ENCODE data around the gene PGF.

- TF ChIP-seq CTCF (IDR thresholded peaks at IDR 0.05; ENCODE audit: low read depth, low read length, missing input control) (no peak), RAD21 (IDR thresholded peaks at IDR 0.05) (no peak), TAF1 (conservative IDR thresholded peaks at IDR 0.05) (no peak), SP1 (IDR thresholded peaks at IDR 0.05) (no peak), YY1 (IDR thresholded peaks at IDR 0.05) (no peak), ZBTB33 (IDR thresholded peaks at IDR 0.05) (no peak), FOXA2 (IDR thresholded peaks at IDR 0.05) (no peak), ATF3 (IDR thresholded peaks at IDR 0.05) (no peak), JUND (IDR thresholded peaks at IDR 0.05) (no peak), MAX (IDR thresholded peaks at IDR 0.05) (no peak), HNF4A (conservative IDR thresholded peaks at IDR 0.05) (no peak), RXRA (IDR thresholded peaks at IDR 0.05) (no peak), EGR1 (IDR thresholded peaks at IDR 0.05; ENCODE audit: low read depth in 2 of 2) (no peak)
- TF ChIP-seq, protein P1, sequence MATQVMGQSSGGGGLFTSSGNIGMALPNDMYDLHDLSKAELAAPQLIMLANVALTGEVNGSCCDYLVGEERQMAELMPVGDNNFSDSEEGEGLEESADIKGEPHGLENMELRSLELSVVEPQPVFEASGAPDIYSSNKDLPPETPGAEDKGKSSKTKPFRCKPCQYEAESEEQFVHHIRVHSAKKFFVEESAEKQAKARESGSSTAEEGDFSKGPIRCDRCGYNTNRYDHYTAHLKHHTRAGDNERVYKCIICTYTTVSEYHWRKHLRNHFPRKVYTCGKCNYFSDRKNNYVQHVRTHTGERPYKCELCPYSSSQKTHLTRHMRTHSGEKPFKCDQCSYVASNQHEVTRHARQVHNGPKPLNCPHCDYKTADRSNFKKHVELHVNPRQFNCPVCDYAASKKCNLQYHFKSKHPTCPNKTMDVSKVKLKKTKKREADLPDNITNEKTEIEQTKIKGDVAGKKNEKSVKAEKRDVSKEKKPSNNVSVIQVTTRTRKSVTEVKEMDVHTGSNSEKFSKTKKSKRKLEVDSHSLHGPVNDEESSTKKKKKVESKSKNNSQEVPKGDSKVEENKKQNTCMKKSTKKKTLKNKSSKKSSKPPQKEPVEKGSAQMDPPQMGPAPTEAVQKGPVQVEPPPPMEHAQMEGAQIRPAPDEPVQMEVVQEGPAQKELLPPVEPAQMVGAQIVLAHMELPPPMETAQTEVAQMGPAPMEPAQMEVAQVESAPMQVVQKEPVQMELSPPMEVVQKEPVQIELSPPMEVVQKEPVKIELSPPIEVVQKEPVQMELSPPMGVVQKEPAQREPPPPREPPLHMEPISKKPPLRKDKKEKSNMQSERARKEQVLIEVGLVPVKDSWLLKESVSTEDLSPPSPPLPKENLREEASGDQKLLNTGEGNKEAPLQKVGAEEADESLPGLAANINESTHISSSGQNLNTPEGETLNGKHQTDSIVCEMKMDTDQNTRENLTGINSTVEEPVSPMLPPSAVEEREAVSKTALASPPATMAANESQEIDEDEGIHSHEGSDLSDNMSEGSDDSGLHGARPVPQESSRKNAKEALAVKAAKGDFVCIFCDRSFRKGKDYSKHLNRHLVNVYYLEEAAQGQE (IDR thresholded peaks at IDR 0.05): no peak
Observed at GRCh38 chr14:74985028-74985310, 29.6 kb upstream of the PGF start.

All from liver (tissue), 3 donors.